ENCODE measurements around the gene SLC34A1.

- TF ChIP-seq TAF1 (IDR thresholded peaks at IDR 0.05; ENCODE audit: borderline replicate concordance, low read depth, low read length) (no peak), POLR2AphosphoS5 (IDR thresholded peaks at IDR 0.05; ENCODE audit: low read depth, low read length) (no peak), POLR2A (IDR thresholded peaks at IDR 0.05; ENCODE audit: low read depth, low read length) (no peak)
Measured at GRCh38 chr5:177334781-177335700, 49.2 kb upstream of the SLC34A1 start.
